Activated CD4-positive, alpha-beta T cell treated with anti-CD3 and anti-CD28 coated beads for 36 hours (primary cell): ENCODE results near the gene KCNA3. TPM values are rescaled to one million over a fixed set of nuclear protein-coding genes. Genes with fewer than 3 reads are reported as not detected.
A peak's percentile ranks its signal among the peaks of the same experiment; 100 is the strongest.

Experiments used
- ATAC-seq: fragments of 200-7000 bp; cut with Tn5 transposase; one replicate; pipeline ENCODE4 v1.10.0; 2021; ENCODE audit warnings: mild to moderate bottlenecking, moderate library complexity
- CTCF ChIA-PET: fragments of 350-600 bp; sonication (Branson Sonifier 250); formaldehyde crosslinking; loops from one replicate; lab custom pipeline; 2021; ENCODE audit warnings: antibody characterized with exemption; lab: Charles Lee
- POLR2A ChIA-PET: fragments of 350-600 bp; sonication (Branson Sonifier 250); formaldehyde crosslinking; loops from one replicate; lab custom pipeline; 2021; ENCODE audit warnings: antibody characterized with exemption, inconsistent platforms; lab: Charles Lee
- DNase-seq: peaks from one replicate; pipeline ENCODE4 v3.0.0-alpha.2; 2020
- H3K27ac Mint-ChIP-seq: one replicate; pipeline ENCODE4 v1.8.0; 2021; ENCODE audit warnings: mixed read lengths
- H3K27me3 Mint-ChIP-seq: one replicate; pipeline ENCODE4 v1.8.0; 2021; ENCODE audit warnings: mixed read lengths
- H3K36me3 Mint-ChIP-seq: one replicate; pipeline ENCODE4 v1.8.0; 2021; ENCODE audit warnings: low read depth, mixed read lengths
- H3K4me1 Mint-ChIP-seq: one replicate; pipeline ENCODE4 v1.8.0; 2021; ENCODE audit warnings: mixed read lengths
- H3K4me3 Mint-ChIP-seq: one replicate; pipeline ENCODE4 v1.8.0; 2021; ENCODE audit warnings: mild to moderate bottlenecking, moderate library complexity, mixed read lengths
- H3K9me3 Mint-ChIP-seq: one replicate; pipeline ENCODE4 v1.8.0; 2021; ENCODE audit warnings: low read depth, mixed read lengths
- intact Hi-C, 2 experiments: fragments of 100-400 bp; cut with DNase I in 1 of 2; cut with micrococcal nuclease in 1 of 2; formaldehyde crosslinking; loops; one replicate each; pipeline versions ENCODE4 v1.14.2 to v1.15.1; 2022 to 2024; cut with DNase I, micrococcal nuclease
- total RNA-seq, 2 experiments: library from RNA; stranded (reverse); gene quantifications; one replicate each; pipeline ENCODE4 v1.2.3, GENCODE V29; 2021

Gene KCNA3
- total RNA-seq, 2 experiments from 2014 or later, result 20.0 to 20.5 TPM

GRCh38 chr1:110633646-110634030 lies 41.1 kb downstream of the KCNA3 start:
- CTCF ChIA-PET, result interaction anchor here (0.7 to 10.5 kb wide), 6 partner anchors 13 to 150 kb away, joined by 3 to 111 read pairs (median 26); no protein-coding TSS in a partner anchor
- intact Hi-C loops, result loop anchor here (5.0 kb wide), 5 partner anchors 149 to 589 kb away; partner anchors contain the start of genes LRIF1 (in 1 of the 2) and RBM15 (in 1 of the 2)
- peak overlapping the region; percentile 81 for H3K27ac Mint-ChIP-seq
- H3K4me3 Mint-ChIP-seq, result no peak overlapping the region
- H3K9me3 Mint-ChIP-seq, result no peaks in the 10 kb centered on the region
- H3K4me1 Mint-ChIP-seq, result peaks cover 61% of the 10 kb centered on the region
- ATAC-seq (no peak), DNase-seq (no peak)
- POLR2A ChIA-PET, result interaction anchor here (6.0 kb wide), 1 partner anchor 14 kb away, joined by 54 read pairs; no protein-coding TSS in a partner anchor
- no peaks in the 10 kb centered on the region for H3K27me3 Mint-ChIP-seq
- peaks cover 3% of the 10 kb centered on the region for H3K36me3 Mint-ChIP-seq

DNA sequence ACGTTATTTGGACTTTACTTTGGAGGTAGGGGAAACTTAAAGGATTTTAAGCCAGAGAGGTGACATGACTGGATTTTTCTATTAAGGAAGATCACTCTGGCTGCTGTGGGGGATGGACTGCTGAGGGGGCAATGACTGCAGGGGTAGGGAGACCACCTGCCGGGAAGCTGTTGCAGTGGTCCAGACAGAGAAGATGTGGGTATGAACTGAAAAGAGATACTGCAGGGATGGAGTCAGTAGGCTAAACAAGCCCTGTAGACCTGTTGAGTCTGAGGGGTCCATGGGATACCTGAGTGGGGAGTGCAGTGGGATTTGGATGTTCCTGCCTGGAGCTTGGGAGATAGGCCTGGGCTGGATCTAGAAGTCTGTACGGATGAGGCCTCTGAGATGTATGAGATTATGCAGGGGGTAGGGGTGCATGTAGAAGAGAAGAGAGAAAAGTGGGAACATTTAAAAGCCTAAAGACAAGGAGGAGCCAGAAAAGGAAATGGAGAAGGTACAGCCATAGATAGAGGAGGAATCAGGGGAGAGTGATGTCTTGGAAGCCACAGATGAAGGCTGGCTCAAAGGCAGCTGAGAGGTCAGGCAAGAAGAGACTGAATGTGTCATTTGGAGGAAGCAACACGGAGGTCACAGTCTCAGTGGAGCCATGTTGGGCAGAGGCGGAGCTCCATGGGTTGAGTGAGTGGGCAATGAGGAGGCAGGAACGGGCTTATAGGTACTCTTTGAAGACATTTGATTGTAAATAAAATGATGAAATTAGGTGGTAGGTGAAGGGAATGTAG lies 42.7 kb downstream of the KCNA3 start:
- ATAC-seq, result no peak
- DNase-seq, result peak; percentile 43
- Mint-ChIP-seq H3K36me3 (peaks cover 3% of the 10 kb centered on the region), H3K27me3 (no peaks in the 10 kb centered on the region), H3K27ac (no peak overlapping the region), H3K9me3 (no peaks in the 10 kb centered on the region), H3K4me3 (no peak overlapping the region), H3K4me1 (peaks cover 56% of the 10 kb centered on the region)
- ChIA-PET CTCF (interaction anchor here (0.6 to 10.5 kb wide), 15 partner anchors 9 to 163 kb away, joined by 3 to 111 read pairs (median 6); no protein-coding TSS in a partner anchor), POLR2A (interaction anchor here (1.3 kb wide), 1 partner anchor 17 kb away, joined by 3 read pairs; no protein-coding TSS in a partner anchor)
- intact Hi-C loops, result loop anchor here (1.0 to 5.0 kb wide), 9 partner anchors 15 to 590 kb away; partner anchors contain the start of genes LRIF1 (in 1 of the 2) and RBM15 (in 1 of the 2)

GRCh38 chr1:110630839-110631663 lies 43.7 kb downstream of the KCNA3 start:
- ChIA-PET POLR2A (no interaction called here), CTCF (interaction anchor here (0.7 to 10.5 kb wide), 19 partner anchors 8 to 428 kb away, joined by 3 to 111 read pairs (median 5); no protein-coding TSS in a partner anchor)
- no peak overlapping the region for H3K4me3 Mint-ChIP-seq
- no peaks in the 10 kb centered on the region for H3K27me3 Mint-ChIP-seq
- H3K36me3 Mint-ChIP-seq, result peaks cover 3% of the 10 kb centered on the region
- intact Hi-C loops, result loop anchor here (1.0 to 5.0 kb wide), 10 partner anchors 16 to 591 kb away; partner anchors contain the start of genes LRIF1 (in 1 of the 2) and RBM15 (in 1 of the 2)
- H3K4me1 Mint-ChIP-seq, result peaks cover 55% of the 10 kb centered on the region
- DNase-seq (peak; percentile 93), ATAC-seq (peak; percentile 76)
- H3K9me3 Mint-ChIP-seq, result no peaks in the 10 kb centered on the region
- no peak overlapping the region for H3K27ac Mint-ChIP-seq

DNA sequence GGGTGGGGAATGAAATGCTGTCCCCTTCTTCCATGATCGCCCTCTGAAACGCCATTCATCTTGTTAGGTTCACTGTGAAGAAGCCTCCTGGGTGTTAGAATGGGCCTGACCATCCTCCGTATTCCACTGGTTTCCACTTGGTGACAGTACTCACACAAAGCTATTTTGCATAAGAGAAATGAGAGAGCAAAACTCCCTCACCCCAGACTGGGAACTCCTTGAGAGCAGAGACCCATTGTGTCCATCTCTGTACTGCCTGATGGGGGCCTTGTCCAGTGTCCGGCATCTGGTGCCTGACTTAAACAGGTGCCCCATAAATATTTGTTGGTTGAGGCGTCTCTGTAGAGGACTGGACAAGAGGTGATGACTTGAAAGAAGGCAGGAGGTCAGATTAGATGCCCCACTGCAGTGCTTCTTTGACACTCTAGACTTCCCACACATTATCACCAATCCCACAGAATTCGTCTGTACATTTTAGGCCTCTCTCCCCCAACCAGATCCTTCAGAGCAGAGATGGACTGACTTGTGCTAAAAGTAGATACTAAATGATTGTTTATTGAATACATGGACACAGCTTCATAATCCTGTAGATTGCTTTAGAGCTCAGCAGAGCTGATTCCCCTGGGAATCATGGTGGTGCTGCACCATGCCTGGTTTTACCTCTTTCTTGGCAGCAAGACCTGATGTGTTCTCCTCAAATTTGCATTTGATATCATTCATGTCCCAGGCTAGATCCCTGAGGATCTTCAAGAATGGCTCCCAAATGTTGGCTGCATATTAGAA lies 46.2 kb downstream of the KCNA3 start:
- Mint-ChIP-seq H3K9me3 (no peaks in the 10 kb centered on the region), H3K36me3 (peaks cover 3% of the 10 kb centered on the region), H3K4me1 (peaks cover 30% of the 10 kb centered on the region), H3K27ac (no peak overlapping the region), H3K4me3 (no peak overlapping the region), H3K27me3 (no peaks in the 10 kb centered on the region)
- ChIA-PET POLR2A (no interaction called here), CTCF (interaction anchor here (1.2 to 8.4 kb wide), 7 partner anchors 9 to 159 kb away, joined by 3 to 69 read pairs (median 8); partner anchors contain the start of gene KCNA3)
- ATAC-seq, result no peak
- intact Hi-C loops, result no loop called here
- DNase-seq, result no peak

- no peak for ATAC-seq
- Mint-ChIP-seq H3K36me3 (no peaks in the 10 kb centered on the region), H3K4me3 (no peak overlapping the region), H3K4me1 (peaks cover 23% of the 10 kb centered on the region), H3K27me3 (no peaks in the 10 kb centered on the region), H3K9me3 (no peaks in the 10 kb centered on the region), H3K27ac (no peak overlapping the region)
- POLR2A ChIA-PET, result no interaction called here
- CTCF ChIA-PET, result interaction anchor here (0.7 to 8.4 kb wide), 3 partner anchors 8 to 137 kb away, joined by 3 to 69 read pairs (median 53); no protein-coding TSS in a partner anchor
- no peak for DNase-seq
- intact Hi-C loops, result no loop called here
Measured at GRCh38 chr1:110627764-110628163, 47.0 kb downstream of the KCNA3 start.

DNA sequence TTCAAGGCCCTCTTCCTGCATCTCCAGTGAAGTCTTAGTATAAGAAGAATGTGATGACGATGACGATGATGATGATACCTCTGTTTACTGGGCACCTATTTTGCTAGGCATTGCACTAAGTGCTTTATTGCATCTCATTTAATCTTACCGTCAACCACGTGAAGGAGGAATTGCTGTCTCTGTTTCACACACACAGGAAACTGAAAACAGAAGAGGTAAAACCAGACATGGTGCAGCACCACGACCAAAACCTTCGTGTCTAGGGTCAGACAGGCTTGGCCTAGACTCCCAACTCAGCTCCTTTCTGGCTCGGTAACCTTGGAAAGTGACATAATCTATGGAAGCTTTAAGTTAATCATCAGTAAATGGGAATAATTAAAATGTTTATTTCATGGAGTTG lies 47.9 kb downstream of the KCNA3 start:
- H3K27me3 Mint-ChIP-seq, result no peaks in the 10 kb centered on the region
- no peak overlapping the region for H3K4me3 Mint-ChIP-seq
- DNase-seq, result no peak
- intact Hi-C loops, result no loop called here
- H3K9me3 Mint-ChIP-seq, result no peaks in the 10 kb centered on the region
- no peak overlapping the region for H3K27ac Mint-ChIP-seq
- ATAC-seq, result no peak
- ChIA-PET CTCF (interaction anchor here (0.7 to 7.8 kb wide), 2 partner anchors 9 to 137 kb away, joined by 3 to 69 read pairs; no protein-coding TSS in a partner anchor), POLR2A (no interaction called here)
- H3K36me3 Mint-ChIP-seq, result no peaks in the 10 kb centered on the region
- peaks cover 23% of the 10 kb centered on the region for H3K4me1 Mint-ChIP-seq

Other genes starting within 250 kb of the KCNA3 start
- not detected for gene PROK1, start 223.8 kb downstream of the KCNA3 start, total RNA-seq
- not detected for gene KCNA10, start 155.8 kb downstream of the KCNA3 start, total RNA-seq
- under 1 TPM; 0.25 to 0.37 TPM for gene KCNA2, start 68.6 kb downstream of the KCNA3 start, total RNA-seq
- 100 to 1,000 TPM; 238 to 244 TPM for gene CD53, start 198.2 kb upstream of the KCNA3 start, total RNA-seq